Measurements from ENCODE around the gene SAMD4A. TPM values are rescaled to one million over a fixed set of nuclear protein-coding genes. Genes with fewer than 3 reads are reported as not detected.

The SAMD4A gene
- total and polyA plus RNA-seq, 11 donors = 45.0 to 247 (median 138) TPM

GRCh38 chr14:54828037-54828436 lies 261.1 kb downstream of the SAMD4A start:
- Histone ChIP-seq H3K9me3 (peaks cover 0 to 35% (median 20%) of the 10 kb centered on the region in 12 donors), H3K4me1 (no peaks in the 10 kb centered on the region), H3K27ac (no peak overlapping the region), H3K36me3 (no peaks in the 10 kb centered on the region), H3K27me3 (no peaks in the 10 kb centered on the region), H3K4me3 (no peak overlapping the region)
- 88 to 97% (median 94%) methylated on average over 1 of the region's 1 CpG for WGBS, 4 donors
- ATAC-seq (no peak), DNase-seq (no peak)
- TF ChIP-seq CTCF (IDR thresholded peaks at IDR 0.05) (no peak), POLR2A (IDR thresholded peaks at IDR 0.05) (no peak)
- intact Hi-C loops (cut with DNase I) = no loop called here

GRCh38 chr14:54829486-54830224 lies 262.7 kb downstream of the SAMD4A start:
- intact Hi-C loops (cut with DNase I) = no loop called here
- no peak overlapping the region for H3K4me3 ChIP-seq
- H3K27ac ChIP-seq = no peak overlapping the region
- H3K4me1 ChIP-seq = no peaks in the 10 kb centered on the region
- ATAC-seq = no peak
- peaks cover 0 to 19% (median 7%) of the 10 kb centered on the region in 12 donors for H3K9me3 ChIP-seq
- DNase-seq = no peak
- no peaks in the 10 kb centered on the region for H3K27me3 ChIP-seq
- no peaks in the 10 kb centered on the region for H3K36me3 ChIP-seq
- WGBS, 4 donors = 74 to 75% (median 74%) methylated on average over 8 of the region's 8 CpGs
- TF ChIP-seq POLR2A (IDR thresholded peaks at IDR 0.05) = no peak
- no peak for TF ChIP-seq CTCF (IDR thresholded peaks at IDR 0.05)

- TF ChIP-seq POLR2A (IDR thresholded peaks at IDR 0.05) = no peak
- no peak for TF ChIP-seq CTCF (IDR thresholded peaks at IDR 0.05)
- Histone ChIP-seq H3K27me3 (no peaks in the 10 kb centered on the region), H3K9me3 (peaks cover 0 to 10% (median 0%) of the 10 kb centered on the region in 12 donors), H3K4me1 (no peaks in the 10 kb centered on the region), H3K27ac (no peak overlapping the region), H3K36me3 (no peaks in the 10 kb centered on the region), H3K4me3 (no peak overlapping the region)
- 92 to 93% (median 92%) methylated on average over 4 of the region's 4 CpGs for WGBS, 4 donors
- intact Hi-C loops (cut with DNase I) = no loop called here
- no peak for ATAC-seq
- DNase-seq = no peak
Observed at GRCh38 chr14:54830650-54831049, 263.7 kb downstream of the SAMD4A start.

- no peak for TF ChIP-seq CTCF (IDR thresholded peaks at IDR 0.05)
- TF ChIP-seq POLR2A (IDR thresholded peaks at IDR 0.05) = no peak
- Histone ChIP-seq H3K4me1 (no peaks in the 10 kb centered on the region), H3K36me3 (no peaks in the 10 kb centered on the region), H3K27me3 (no peaks in the 10 kb centered on the region), H3K4me3 (no peak overlapping the region), H3K9me3 (peaks cover 0 to 4% (median 0%) of the 10 kb centered on the region in 12 donors), H3K27ac (no peak overlapping the region)
- ATAC-seq = no peak
- intact Hi-C loops (cut with DNase I) = no loop called here
- no peak for DNase-seq
Observed at GRCh38 chr14:54834081-54834480, 267.2 kb downstream of the SAMD4A start.
